Keratinocyte (primary cell): Measurements from ENCODE around the gene TIFAB.

Experiments used
- EZH2 ChIP-seq: IDR thresholded peaks from one replicate; pipeline ENCODE4 v1.6.1; 2012; ENCODE audit warnings: inconsistent platforms, mild to moderate bottlenecking, low read length, moderate library complexity
- TF ChIP-seq, protein P1 (sequence below), 3 experiments: IDR thresholded peaks in 1 of 3; conservative IDR thresholded peaks in 1 of 3; optimal IDR thresholded peaks in 1 of 3; 2 replicates in 2 of 3; 3 replicates in 1 of 3; pipeline versions ENCODE3 to v1.5.1; 2011; ENCODE audit warnings: low read length in 3 of 3, mild to moderate bottlenecking in 3 of 3, moderate library complexity in 2 of 3, control low read depth in 1 of 3, inconsistent platforms in 1 of 3; ENCODE audit not compliant: insufficient read depth in 2 of 3; ENCODE audit errors: extremely low read depth in 1 of 3

GRCh38 chr5:135435467-135436330 is 16.5 kb downstream of the TIFAB start:
- TF ChIP-seq, protein P1, sequence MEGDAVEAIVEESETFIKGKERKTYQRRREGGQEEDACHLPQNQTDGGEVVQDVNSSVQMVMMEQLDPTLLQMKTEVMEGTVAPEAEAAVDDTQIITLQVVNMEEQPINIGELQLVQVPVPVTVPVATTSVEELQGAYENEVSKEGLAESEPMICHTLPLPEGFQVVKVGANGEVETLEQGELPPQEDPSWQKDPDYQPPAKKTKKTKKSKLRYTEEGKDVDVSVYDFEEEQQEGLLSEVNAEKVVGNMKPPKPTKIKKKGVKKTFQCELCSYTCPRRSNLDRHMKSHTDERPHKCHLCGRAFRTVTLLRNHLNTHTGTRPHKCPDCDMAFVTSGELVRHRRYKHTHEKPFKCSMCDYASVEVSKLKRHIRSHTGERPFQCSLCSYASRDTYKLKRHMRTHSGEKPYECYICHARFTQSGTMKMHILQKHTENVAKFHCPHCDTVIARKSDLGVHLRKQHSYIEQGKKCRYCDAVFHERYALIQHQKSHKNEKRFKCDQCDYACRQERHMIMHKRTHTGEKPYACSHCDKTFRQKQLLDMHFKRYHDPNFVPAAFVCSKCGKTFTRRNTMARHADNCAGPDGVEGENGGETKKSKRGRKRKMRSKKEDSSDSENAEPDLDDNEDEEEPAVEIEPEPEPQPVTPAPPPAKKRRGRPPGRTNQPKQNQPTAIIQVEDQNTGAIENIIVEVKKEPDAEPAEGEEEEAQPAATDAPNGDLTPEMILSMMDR (optimal IDR thresholded peaks at IDR 0.05 in 1 of 3, IDR thresholded peaks at IDR 0.05 in 1 of 3, conservative IDR thresholded peaks at IDR 0.05 in 1 of 3; ENCODE audit: extremely low read depth in 1 of 3, insufficient read depth in 2 of 3, low read length in 3 of 3) = no peak
- no peak for TF ChIP-seq EZH2
